Measurements from ENCODE around the gene CSNK1A1L.
A peak's percentile ranks its signal among the peaks of the same experiment; 100 is the strongest.
"Not testable (repeated sequence)": the region's sequence is repeated elsewhere in the genome, so short reads cannot be mapped to it uniquely, and the experiment has no call there.

Gene CSNK1A1L

DNA sequence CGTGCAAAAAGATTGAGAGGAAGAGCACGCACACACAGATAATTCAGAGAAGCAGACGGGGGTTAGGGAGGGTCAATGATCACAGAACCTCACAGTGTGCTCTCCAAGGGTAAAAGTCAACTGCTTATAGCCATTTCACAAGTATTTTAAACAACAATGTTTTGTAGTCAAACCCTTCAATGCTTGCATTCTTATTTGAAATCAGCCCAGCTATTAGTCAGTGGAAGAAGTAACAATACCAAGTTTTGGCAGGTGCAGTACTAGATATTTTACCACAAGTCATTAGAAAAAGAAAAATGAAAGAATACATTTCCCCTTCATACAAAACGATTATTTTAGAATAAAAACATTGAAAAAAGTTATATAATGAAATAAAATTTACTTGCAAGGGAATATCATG lies 2.6 kb downstream of the CSNK1A1L start:
- no peak for DNase-seq

- DNase-seq = no peak
Observed at GRCh38 chr13:37101201-37101600, 4.3 kb downstream of the CSNK1A1L start.

DNA sequence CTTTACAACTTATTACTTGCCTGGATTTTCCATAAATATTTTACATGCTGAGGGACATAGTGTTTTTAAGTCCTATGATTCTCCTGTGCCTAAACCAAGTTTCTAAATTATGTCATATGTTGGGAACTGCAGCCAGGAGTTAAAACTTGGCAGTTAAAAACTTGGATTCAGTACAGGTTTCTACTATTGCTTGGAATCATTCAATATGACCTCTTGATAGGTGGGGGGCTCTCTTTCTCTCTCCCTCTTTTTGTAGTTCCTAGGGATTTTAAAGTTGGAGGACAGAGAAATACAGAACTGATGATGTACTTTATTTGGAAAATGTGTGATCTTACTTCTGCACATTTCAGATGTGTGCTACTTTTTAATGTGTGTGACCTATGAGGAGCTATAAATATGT lies 4.7 kb downstream of the CSNK1A1L start:
- DNase-seq = no peak

DNA sequence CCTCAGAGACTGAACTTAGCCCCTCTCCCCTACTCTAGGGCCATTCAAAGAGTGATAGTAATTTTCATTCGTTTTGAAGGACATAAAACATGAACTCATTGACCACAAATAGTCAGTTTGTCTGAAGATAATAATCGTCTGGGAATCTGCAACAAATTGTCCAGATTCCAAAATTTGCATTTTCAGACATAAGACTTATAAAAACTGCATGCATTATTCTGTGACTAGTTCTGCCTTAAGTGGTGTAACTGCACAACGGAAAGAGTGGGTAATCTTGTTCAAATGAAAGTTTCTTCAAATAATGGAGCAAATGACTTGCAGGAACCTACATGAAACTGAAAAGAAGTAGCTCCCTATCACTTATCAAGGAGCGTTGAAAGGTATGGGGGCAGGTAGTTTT lies 8.4 kb downstream of the CSNK1A1L start:
- DNase-seq = no peak

GRCh38 chr13:37094840-37095239 lies 10.6 kb downstream of the CSNK1A1L start:
- no peak for DNase-seq

DNA sequence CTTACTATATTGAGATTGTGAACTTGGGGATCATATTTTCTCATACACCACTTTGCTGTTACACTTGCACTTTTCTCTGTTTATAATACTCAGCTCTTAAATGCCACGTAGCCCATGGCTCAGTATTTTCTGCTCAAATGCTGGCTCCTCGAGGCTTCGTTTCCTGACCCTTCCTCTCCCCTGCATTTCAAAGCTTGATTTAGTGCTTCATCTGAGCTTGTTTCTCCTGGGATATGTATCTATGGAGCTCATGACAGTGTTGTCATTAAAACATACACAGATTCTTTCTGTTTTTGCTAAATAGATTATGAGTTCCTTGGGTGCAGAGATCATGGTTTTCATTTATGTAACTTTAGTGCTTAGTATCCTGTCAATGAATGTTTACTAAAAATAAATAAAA lies 11.4 kb downstream of the CSNK1A1L start:
- no peak for DNase-seq

- no peak for DNase-seq
Observed at GRCh38 chr13:37091835-37092234, 13.6 kb downstream of the CSNK1A1L start.

DNA sequence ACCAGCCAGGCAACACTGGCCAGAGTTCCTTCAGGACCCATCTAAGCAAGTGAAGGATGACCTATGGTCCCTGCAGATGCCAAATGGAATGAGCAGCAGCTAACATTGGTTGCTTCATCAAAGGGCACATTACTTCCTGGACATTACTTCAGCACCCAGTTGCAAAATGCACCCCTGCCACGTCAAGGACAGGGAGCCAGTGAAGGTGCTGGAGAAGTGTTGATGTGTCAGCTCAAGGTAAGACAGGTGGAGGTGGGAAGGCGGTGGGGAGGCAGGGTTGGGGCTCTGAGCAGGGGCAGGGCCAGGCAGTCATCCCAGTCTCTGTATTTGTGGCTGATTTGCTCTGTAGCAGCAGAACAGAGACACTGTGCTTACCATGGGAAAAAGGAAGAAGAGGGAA lies 14.6 kb downstream of the CSNK1A1L start:
- no peak for DNase-seq

DNA sequence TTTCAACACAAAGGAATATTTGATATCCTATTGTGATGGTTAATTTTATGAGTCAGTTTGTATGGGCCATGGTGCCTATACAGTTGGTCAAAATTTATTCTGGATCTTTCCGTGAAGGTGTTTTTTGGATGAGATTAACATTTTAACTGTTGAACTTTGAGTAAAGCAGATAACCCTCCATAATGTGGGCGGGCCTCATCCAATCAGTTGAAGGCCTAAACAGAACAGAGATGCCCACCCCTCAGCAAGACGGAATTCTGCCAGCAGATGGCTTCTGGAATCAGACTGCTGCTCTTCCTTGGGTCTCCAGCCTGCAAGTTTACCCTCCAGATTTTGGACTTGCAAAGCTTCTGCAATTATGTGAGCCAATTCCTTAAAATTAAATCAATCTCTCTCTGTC lies 16.0 kb downstream of the CSNK1A1L start:
- DNase-seq = no peak

DNA sequence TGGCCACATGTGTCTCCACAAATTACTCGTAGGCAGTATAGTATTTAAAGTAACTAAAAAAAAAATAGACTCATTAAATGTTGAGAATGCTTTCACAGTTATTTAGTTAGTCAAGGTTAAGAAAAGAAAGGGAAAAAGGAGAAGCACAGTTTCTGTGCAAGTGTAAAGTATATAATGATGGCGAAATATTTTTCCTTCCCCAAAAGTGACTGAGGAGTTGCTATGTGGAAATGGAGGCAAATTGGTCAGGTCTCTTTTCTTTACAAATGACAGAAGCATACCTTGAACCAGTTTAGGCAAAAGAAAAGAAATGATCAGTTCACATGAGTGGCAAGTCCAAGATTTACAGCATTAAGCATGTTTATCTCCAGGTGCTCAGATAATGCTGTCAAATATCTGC lies 18.0 kb downstream of the CSNK1A1L start:
- DNase-seq = no peak

- DNase-seq = no peak
Observed at GRCh38 chr13:37085606-37086005, 19.9 kb downstream of the CSNK1A1L start.

DNA sequence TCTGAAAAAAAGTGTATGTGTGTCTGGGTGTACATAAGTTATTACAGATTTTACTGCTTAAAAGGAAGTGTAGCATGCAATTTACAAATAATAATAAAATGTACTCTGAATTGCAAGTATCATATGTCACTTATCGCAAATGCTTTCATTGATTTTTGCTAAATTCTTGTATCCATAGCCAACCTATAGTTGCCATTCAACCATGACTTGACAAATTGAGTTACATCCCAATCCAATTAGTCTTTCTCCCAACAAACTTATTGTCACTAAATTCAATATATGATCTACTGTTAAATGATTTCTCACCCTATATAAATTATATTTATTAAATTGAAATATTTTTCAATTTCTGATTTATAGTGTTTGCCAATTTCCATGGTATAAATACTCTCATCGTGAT lies 28.6 kb downstream of the CSNK1A1L start:
- no peak for DNase-seq

GRCh38 chr13:37075164-37075563 lies 30.3 kb downstream of the CSNK1A1L start:
- no peak for DNase-seq

- no peak for DNase-seq
Observed at GRCh38 chr13:37074703-37075102, 30.8 kb downstream of the CSNK1A1L start.

- no peak for DNase-seq
Observed at GRCh38 chr13:37072024-37072423, 33.4 kb downstream of the CSNK1A1L start.

- DNase-seq = no peak
Observed at GRCh38 chr13:37070956-37071355, 34.5 kb downstream of the CSNK1A1L start.

GRCh38 chr13:37070145-37070695 lies 35.2 kb downstream of the CSNK1A1L start:
- DNase-seq = no peak

DNA sequence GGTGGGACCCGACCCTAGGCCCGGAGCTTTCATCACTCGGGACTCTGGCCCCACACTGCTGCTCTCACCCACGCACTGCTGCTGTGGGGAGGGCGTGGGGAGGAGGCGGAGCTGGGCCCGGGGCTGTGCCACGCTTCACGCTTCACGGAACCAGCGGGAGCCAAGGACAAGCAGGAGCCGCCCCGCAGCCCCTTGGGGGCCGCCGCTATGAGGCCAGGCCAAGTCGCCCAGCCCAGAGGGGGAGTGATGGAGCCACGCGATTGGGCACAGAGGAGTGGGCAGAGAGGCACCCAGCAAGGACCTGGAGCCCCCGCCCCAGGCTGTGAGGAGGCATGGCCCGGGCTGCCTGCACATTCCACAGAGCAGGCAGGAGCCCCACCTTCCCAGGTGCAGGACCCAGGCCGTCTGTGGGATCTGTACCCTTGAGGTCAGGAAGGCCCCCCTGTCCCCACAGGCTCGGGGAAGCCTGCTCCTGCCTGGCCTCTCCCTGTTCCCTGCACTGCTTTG lies 35.8 kb downstream of the CSNK1A1L start:
- no peak for DNase-seq

DNA sequence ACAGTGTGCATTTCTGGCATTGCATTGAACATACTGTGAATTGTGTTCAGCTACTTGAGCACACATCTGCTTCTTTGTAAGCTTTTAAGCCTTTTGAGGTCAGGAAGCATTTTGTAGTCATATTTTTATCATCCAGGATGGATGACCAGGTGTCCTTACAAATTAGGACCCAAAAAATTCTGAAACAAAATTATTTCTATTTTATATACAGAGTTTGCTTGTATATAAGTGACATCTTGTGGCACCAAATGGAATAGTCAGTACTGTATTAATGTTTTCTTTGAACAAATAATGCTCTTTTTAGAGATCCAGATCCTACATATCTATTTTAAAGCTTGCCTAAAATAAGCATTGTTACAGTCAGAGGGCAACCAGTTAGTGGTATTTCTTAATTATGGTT lies 36.5 kb downstream of the CSNK1A1L start:
- DNase-seq = no peak

- DNase-seq = no peak
Observed at GRCh38 chr13:37067874-37068273, 37.6 kb downstream of the CSNK1A1L start.

GRCh38 chr13:37065890-37066526 lies 39.5 kb downstream of the CSNK1A1L start:
- DNase-seq = no peak

DNA sequence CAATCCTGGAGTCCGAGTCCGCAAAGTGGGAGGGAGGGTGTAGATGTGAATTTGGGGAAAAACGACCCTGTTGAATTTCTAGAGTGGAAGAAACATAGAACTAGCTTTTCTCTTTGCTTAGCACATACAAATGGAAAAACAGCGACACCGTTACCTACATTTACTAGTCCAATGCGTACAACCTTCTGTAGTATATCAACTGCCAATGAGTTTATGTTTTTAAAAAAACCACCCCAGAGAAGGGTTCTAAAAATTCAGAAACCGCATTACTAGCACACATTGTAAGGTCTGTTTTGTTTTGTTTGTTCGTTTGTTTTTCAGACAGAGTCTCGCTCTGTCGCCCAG lies 45.6 kb downstream of the CSNK1A1L start:
- DNase-seq = no peak

- peak; percentile 95 for DNase-seq
Observed at GRCh38 chr13:37058910-37059847, 46.3 kb downstream of the CSNK1A1L start, which contains the start of gene SUPT20H. SUPT20H (minus strand) TSS chr13:37059688; CDS start chr13:37051490, 8,198 bp downstream.

GRCh38 chr13:37056228-37056627 lies 49.2 kb downstream of the CSNK1A1L start:
- not testable (repeated sequence) for DNase-seq

Data from stimulated activated CD4-positive, alpha-beta T cell treated with anti-CD3 and anti-CD28 coated beads, Interleukin-4, amount 100 ng/mL, for 1 hour (primary cell).